GM19467 (cell line): Measurements from ENCODE around the gene TOR1B.
"Not testable (repeated sequence)": the region's sequence is repeated elsewhere in the genome, so short reads cannot be mapped to it uniquely, and the experiment has no call there.

ENCODE experiments used
- ATAC-seq: cut with Tn5 transposase; IDR thresholded peaks from one replicate; pipeline ENCODE4 v1.9.1; 2021; ENCODE audit warnings: mild to moderate bottlenecking, moderate library complexity; ENCODE audit not compliant: unreplicated experiment

TOR1B gene

GRCh38 chr9:129802833-129803675 is at the start of gene TOR1B:
Gene TOR1B, plus strand, starts transcription at chr9:129803184. Its CDS starts 29 bp downstream, at chr9:129803213.
- ATAC-seq = peak; percentile 92

GRCh38 chr9:129755151-129755550 is 47.8 kb upstream of the TOR1B start:
- no peak for ATAC-seq

GRCh38 chr9:129756191-129756590 is 46.8 kb upstream of the TOR1B start:
- no peak for ATAC-seq

GRCh38 chr9:129757045-129757444 is 45.9 kb upstream of the TOR1B start:
- no peak for ATAC-seq

GRCh38 chr9:129759319-129759718 is 43.7 kb upstream of the TOR1B start:
- no peak for ATAC-seq

GRCh38 chr9:129759804-129760502 is 43.0 kb upstream of the TOR1B start:
- no peak for ATAC-seq

GRCh38 chr9:129760784-129761183 is 42.2 kb upstream of the TOR1B start:
- not testable (repeated sequence) for ATAC-seq

- no peak for ATAC-seq
Measured at GRCh38 chr9:129761293-129761900, 41.6 kb upstream of the TOR1B start.

GRCh38 chr9:129761901-129762369 is 41.0 kb upstream of the TOR1B start:
- no peak for ATAC-seq

GRCh38 chr9:129762370-129762984 is 40.5 kb upstream of the TOR1B start:
- not testable (repeated sequence) for ATAC-seq

GRCh38 chr9:129762985-129763926 is 39.7 kb upstream of the TOR1B start:
- ATAC-seq = no peak

- ATAC-seq = no peak
Measured at GRCh38 chr9:129765764-129766317, 37.1 kb upstream of the TOR1B start.

- no peak for ATAC-seq
Measured at GRCh38 chr9:129768486-129768885, 34.5 kb upstream of the TOR1B start.

- ATAC-seq = no peak
Measured at GRCh38 chr9:129769669-129770068, 33.3 kb upstream of the TOR1B start.

- no peak for ATAC-seq
Measured at GRCh38 chr9:129770741-129771140, 32.2 kb upstream of the TOR1B start.

GRCh38 chr9:129773262-129774048 is 29.5 kb upstream of the TOR1B start:
- ATAC-seq = no peak

- ATAC-seq = no peak
Measured at GRCh38 chr9:129774791-129775447, 28.1 kb upstream of the TOR1B start.

- no peak for ATAC-seq
Measured at GRCh38 chr9:129775448-129775798, 27.6 kb upstream of the TOR1B start.
